GM10266 (cell line): ENCODE data around the gene OR6K2.
"Not testable (repeated sequence)": the region's sequence is repeated elsewhere in the genome, so short reads cannot be mapped to it uniquely, and the experiment has no call there.

Experiments
- DNase-seq: peaks from one replicate; pipeline ENCODE4 v3.0.0; 2012; ENCODE audit errors: extremely low spot score
- CTCF ChIP-seq: IDR thresholded peaks from 2 replicates; pipeline ENCODE4 v1.5.1; 2012; ENCODE audit warnings: mild to moderate bottlenecking, low read depth; ENCODE audit not compliant: control insufficient read depth, insufficient read depth; ENCODE audit errors: missing control alignments

Gene OR6K2

GRCh38 chr1:158694596-158694995 is 5.9 kb downstream of the OR6K2 start:
- no peak for DNase-seq
- no peak for TF ChIP-seq CTCF

GRCh38 chr1:158692356-158692755 is 8.1 kb downstream of the OR6K2 start:
- no peak for TF ChIP-seq CTCF
- no peak for DNase-seq

- DNase-seq = no peak
- TF ChIP-seq CTCF = no peak
These were observed 8.5 kb downstream of the OR6K2 start for GRCh38 chr1:158691907-158692306.

GRCh38 chr1:158691149-158691548 is 9.3 kb downstream of the OR6K2 start:
- not testable (repeated sequence) for DNase-seq

GRCh38 chr1:158689875-158690274 is 10.6 kb downstream of the OR6K2 start:
- TF ChIP-seq CTCF = no peak
- DNase-seq = no peak

- TF ChIP-seq CTCF = no peak
- no peak for DNase-seq
These were observed 11.3 kb downstream of the OR6K2 start for GRCh38 chr1:158689110-158689509.

GRCh38 chr1:158688343-158688742 is 12.1 kb downstream of the OR6K2 start:
- DNase-seq = not testable (repeated sequence)

GRCh38 chr1:158687037-158687436 is 13.4 kb downstream of the OR6K2 start:
- no peak for TF ChIP-seq CTCF
- no peak for DNase-seq
